Hematopoietic multipotent progenitor cell (in vitro differentiated cells): ENCODE measurements around the gene LCORL. TPM values are rescaled to one million over a fixed set of nuclear protein-coding genes. Genes with fewer than 3 reads are reported as not detected.

Experiments
- DNase-seq, 3 donors: peaks; one replicate each; pipeline ENCODE4 v3.0.0-alpha.2; 2011 to 2015; ENCODE audit warnings: low read depth in 2 of 3, low spot score in 2 of 3
- total RNA-seq: library from RNA; depleted of rRNA; stranded (reverse); fragments of >200 nt; gene quantifications from one replicate; pipeline ENCODE4 v1.2.3, GENCODE V29; 2012

The LCORL gene
- total RNA-seq, 1 donor: 8.6 TPM

DNA sequence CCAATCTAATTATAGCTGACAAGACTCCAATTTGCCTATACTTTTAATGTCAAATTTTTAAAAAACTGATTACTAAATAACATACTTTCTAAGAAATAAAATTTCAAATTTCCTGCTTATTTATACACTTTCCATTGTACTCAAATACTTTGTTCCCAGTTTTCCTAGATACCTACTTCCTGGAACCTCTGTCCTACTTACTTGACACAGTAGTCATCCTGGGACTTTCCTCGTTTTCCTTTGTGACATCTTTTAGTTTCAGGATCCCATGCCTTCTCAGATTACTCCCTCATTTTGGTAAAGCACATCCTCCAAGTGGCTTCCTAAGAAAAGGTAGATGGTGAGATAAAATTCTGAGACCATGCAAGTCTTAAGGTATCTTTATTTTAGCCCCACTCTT is 226.8 kb downstream of the LCORL start:
- DNase-seq: no peak

Other genes starting within 250 kb of the LCORL start
- not detected for gene FAM184B, start 240.1 kb downstream of the LCORL start, total RNA-seq
- 34.5 TPM for gene DCAF16, start 211.0 kb downstream of the LCORL start, total RNA-seq
- 1.6 TPM for gene NCAPG, start 210.8 kb downstream of the LCORL start, total RNA-seq